ENCODE measurements around the gene KLF11. TPM values are rescaled to one million over a fixed set of nuclear protein-coding genes. Genes with fewer than 3 reads are reported as not detected.
"Not testable (repeated sequence)": the region's sequence is repeated elsewhere in the genome, so short reads cannot be mapped to it uniquely, and the experiment has no call there.

KLF11 gene
- total and polyA plus RNA-seq, 3 experiments from 2014 or later: 5.8 to 7.5 (median 6.6) TPM

- Histone ChIP-seq H3K4me3 (ENCODE audit: low read length) (no peak overlapping the region), H3K27ac (ENCODE audit: low read depth, low read length) (no peak overlapping the region), H3K27me3 (ENCODE audit: insufficient read depth, low read length, poor library complexity, severe bottlenecking) (no peaks in the 10 kb centered on the region), H3K9me3 (ENCODE audit: low read length) (no peaks in the 10 kb centered on the region), H3K36me3 (ENCODE audit: insufficient read depth, low read length) (no peaks in the 10 kb centered on the region), H3K4me1 (ENCODE audit: insufficient read depth, low read length) (peaks cover 25% of the 10 kb centered on the region)
- Mint-ChIP-seq H3K36me3 (no peaks in the 10 kb centered on the region), H3K4me3 (peak overlapping the region in 2 of 7 donors; percentile 3 to 33), H3K4me1 (peaks cover 19 to 29% (median 22%) of the 10 kb centered on the region in 3 donors), H3K27me3 (no peaks in the 10 kb centered on the region), H3K9me3 (no peaks in the 10 kb centered on the region), H3K27ac (peak overlapping the region in 1 of 8 donors; percentile 21)
- POLR2A ChIA-PET: interaction anchor here (0.9 kb wide), 1 partner anchor 43 kb away, joined by 4 read pairs; no protein-coding TSS in a partner anchor
- CTCF ChIA-PET: interaction anchor here (1.2 kb wide), 1 partner anchor 45 kb away, joined by 4 read pairs; no protein-coding TSS in a partner anchor
- DNase-seq: no peak
These were observed 16.3 kb upstream of the KLF11 start for GRCh38 chr2:10026940-10027569.

DNA sequence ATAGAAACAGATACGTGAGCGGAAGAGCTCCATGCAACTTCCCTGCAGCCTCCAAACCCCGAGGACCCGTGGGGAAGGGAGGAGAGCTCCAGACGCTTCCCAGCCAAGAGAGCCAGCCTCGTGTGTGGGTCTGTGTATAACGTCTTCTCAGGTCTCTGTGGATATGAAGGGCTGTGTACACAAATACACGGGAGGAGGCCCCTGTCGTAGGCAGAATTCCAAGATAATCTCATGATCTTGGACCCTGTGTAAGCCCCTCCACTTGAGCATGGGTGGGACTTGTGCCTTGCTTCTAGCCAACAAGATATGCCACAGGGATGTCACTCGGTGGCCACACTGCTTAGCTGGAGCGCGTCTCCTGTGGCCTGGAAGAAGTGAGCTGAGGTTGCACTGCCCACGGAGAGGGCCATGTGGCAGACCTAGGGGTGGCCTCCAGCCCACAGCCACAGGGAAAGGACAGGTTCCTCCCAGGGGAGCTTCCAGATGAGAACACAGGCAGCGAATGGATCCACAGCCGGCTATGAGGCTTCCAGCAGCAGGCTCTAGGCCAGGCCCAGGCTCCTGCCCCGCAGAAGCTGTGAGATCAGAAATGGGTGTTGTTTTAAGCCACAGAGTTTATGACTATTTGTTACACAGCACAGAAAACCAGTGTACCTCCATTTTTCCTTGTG lies 15.6 kb upstream of the KLF11 start:
- Histone ChIP-seq H3K4me3 (ENCODE audit: low read length) (no peak overlapping the region), H3K27me3 (ENCODE audit: insufficient read depth, low read length, poor library complexity, severe bottlenecking) (no peaks in the 10 kb centered on the region), H3K27ac (ENCODE audit: low read depth, low read length) (no peak overlapping the region), H3K36me3 (ENCODE audit: insufficient read depth, low read length) (no peaks in the 10 kb centered on the region), H3K9me3 (ENCODE audit: low read length) (no peaks in the 10 kb centered on the region), H3K4me1 (ENCODE audit: insufficient read depth, low read length) (peaks cover 25% of the 10 kb centered on the region)
- Mint-ChIP-seq H3K36me3 (no peaks in the 10 kb centered on the region), H3K4me1 (peaks cover 19 to 29% (median 22%) of the 10 kb centered on the region in 3 donors), H3K4me3 (peak overlapping the region in 2 of 7 donors; percentile 33 to 36), H3K9me3 (no peaks in the 10 kb centered on the region), H3K27ac (peak overlapping the region in 3 of 8 donors; percentile 21 to 83 (median 33)), H3K27me3 (no peaks in the 10 kb centered on the region)
- POLR2A ChIA-PET: interaction anchor here (1.4 kb wide), 1 partner anchor 17 kb away, joined by 4 read pairs; no protein-coding TSS in a partner anchor
- CTCF ChIA-PET: interaction anchor here (1.0 to 1.6 kb wide), 3 partner anchors 44 to 45 kb away, joined by 3 to 5 read pairs (median 4); no protein-coding TSS in a partner anchor
- DNase-seq: no peak

- peak overlapping the region; percentile 41 for H3K4me3 ChIP-seq (ENCODE audit: low read length)
- no peaks in the 10 kb centered on the region for H3K36me3 Mint-ChIP-seq
- peaks cover 25% of the 10 kb centered on the region for H3K4me1 ChIP-seq (ENCODE audit: insufficient read depth, low read length)
- ChIA-PET POLR2A (interaction anchor here (1.0 to 1.4 kb wide), 2 partner anchors 15 to 16 kb away, joined by 4 read pairs; partner anchors contain the start of gene KLF11), CTCF (interaction anchor here (1.0 to 1.6 kb wide), 3 partner anchors 43 to 44 kb away, joined by 3 to 5 read pairs (median 4); no protein-coding TSS in a partner anchor)
- H3K27me3 Mint-ChIP-seq: no peaks in the 10 kb centered on the region
- H3K36me3 ChIP-seq (ENCODE audit: insufficient read depth, low read length): no peaks in the 10 kb centered on the region
- H3K9me3 Mint-ChIP-seq: no peaks in the 10 kb centered on the region
- no peak for DNase-seq
- H3K4me1 Mint-ChIP-seq: peaks cover 19 to 29% (median 22%) of the 10 kb centered on the region in 3 donors
- H3K27ac Mint-ChIP-seq: peak overlapping the region in 5 of 8 donors; percentile 47 to 97 (median 82)
- H3K27ac ChIP-seq (ENCODE audit: low read depth, low read length): peak overlapping the region; percentile 58
- H3K9me3 ChIP-seq (ENCODE audit: low read length): no peaks in the 10 kb centered on the region
- H3K27me3 ChIP-seq (ENCODE audit: insufficient read depth, low read length, poor library complexity, severe bottlenecking): no peaks in the 10 kb centered on the region
- H3K4me3 Mint-ChIP-seq: peak overlapping the region in 5 of 7 donors; percentile 23 to 90 (median 58)
These were observed 14.9 kb upstream of the KLF11 start for GRCh38 chr2:10028407-10028987.

DNA sequence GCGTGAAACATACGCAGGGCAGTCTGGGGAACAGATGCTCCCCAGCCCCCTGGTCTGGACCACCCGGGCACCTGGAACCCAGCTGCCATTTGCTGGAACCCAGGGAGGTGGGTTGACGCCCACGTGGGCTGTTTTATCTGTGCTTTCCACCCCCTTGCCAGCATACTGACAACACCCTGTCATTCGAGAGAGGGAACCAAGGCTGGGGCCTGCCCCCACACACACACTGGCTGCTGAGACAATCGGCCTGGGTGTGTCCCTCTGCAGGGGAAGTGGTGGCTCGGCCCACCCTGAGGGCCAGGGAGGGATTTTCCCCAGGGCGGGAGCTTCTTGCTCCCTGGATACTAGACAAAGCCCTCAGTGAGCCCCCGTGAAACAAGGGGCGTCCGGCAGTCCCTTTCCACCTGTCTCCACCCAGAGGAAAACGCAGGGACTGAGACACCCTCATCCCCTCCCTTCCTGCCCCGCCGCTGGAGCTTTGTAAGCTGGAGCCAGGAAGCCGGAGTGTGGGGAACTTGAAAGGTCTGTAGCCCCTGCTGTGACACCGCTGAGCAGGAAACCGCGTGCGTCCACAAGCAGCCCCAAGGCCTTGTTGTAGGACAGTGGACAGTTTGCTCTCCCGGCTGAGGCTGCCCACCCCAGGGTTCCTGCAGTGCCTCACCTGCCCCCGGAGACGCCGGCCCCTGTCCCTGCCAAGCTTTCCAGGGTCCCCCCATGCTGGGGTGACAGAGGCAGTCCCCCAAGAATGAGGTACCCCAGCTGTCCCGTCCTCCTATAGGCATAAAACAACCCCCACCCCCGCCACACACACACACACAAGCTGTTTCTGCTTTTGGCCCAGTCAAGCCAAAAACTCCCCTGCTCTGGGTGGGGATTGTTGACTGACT lies 14.1 kb upstream of the KLF11 start:
- Mint-ChIP-seq H3K36me3 (no peaks in the 10 kb centered on the region), H3K4me1 (peaks cover 19 to 30% (median 22%) of the 10 kb centered on the region in 3 donors), H3K9me3 (no peaks in the 10 kb centered on the region), H3K27ac (peak overlapping the region in 7 of 8 donors; percentile 34 to 97 (median 71)), H3K27me3 (no peaks in the 10 kb centered on the region), H3K4me3 (peak overlapping the region in 6 of 7 donors; percentile 54 to 90 (median 65))
- H3K4me3 ChIP-seq (ENCODE audit: low read length): peak overlapping the region; percentile 41
- no peaks in the 10 kb centered on the region for H3K27me3 ChIP-seq (ENCODE audit: insufficient read depth, low read length, poor library complexity, severe bottlenecking)
- H3K27ac ChIP-seq (ENCODE audit: low read depth, low read length): peak overlapping the region; percentile 58
- ChIA-PET POLR2A (interaction anchor here (1.0 to 1.4 kb wide), 2 partner anchors 14 to 15 kb away, joined by 4 read pairs; partner anchors contain the start of gene KLF11), CTCF (interaction anchor here (1.3 to 1.6 kb wide), 2 partner anchors 43 to 45 kb away, joined by 4 to 5 read pairs; no protein-coding TSS in a partner anchor)
- no peaks in the 10 kb centered on the region for H3K9me3 ChIP-seq (ENCODE audit: low read length)
- peak; percentile 14 to 68 (median 39) for DNase-seq
- H3K36me3 ChIP-seq (ENCODE audit: insufficient read depth, low read length): no peaks in the 10 kb centered on the region
- peaks cover 25% of the 10 kb centered on the region for H3K4me1 ChIP-seq (ENCODE audit: insufficient read depth, low read length)

DNA sequence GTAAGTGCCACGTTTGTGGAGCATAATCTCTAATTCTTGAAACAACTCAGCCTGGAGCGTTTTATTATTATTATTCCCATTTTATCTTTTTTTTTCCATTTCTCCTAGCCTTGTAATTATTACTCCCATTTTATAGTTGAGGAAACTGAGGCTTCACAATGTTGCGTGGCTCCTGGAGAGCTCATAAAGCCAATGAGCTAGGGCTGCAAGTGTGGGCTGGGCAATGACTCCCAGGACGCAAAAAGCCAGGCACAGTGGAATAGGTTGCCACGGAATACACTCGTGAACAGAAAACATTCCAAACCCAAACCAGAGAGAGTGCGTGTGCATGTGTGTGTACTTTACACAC lies 13.5 kb upstream of the KLF11 start:
- no peaks in the 10 kb centered on the region for H3K9me3 Mint-ChIP-seq
- ChIA-PET CTCF (interaction anchor here (1.3 kb wide), 1 partner anchor 46 kb away, joined by 4 read pairs; no protein-coding TSS in a partner anchor), POLR2A (no interaction called here)
- Histone ChIP-seq H3K9me3 (ENCODE audit: low read length) (no peaks in the 10 kb centered on the region), H3K27ac (ENCODE audit: low read depth, low read length) (peak overlapping the region; percentile 58), H3K27me3 (ENCODE audit: insufficient read depth, low read length, poor library complexity, severe bottlenecking) (no peaks in the 10 kb centered on the region), H3K36me3 (ENCODE audit: insufficient read depth, low read length) (no peaks in the 10 kb centered on the region), H3K4me1 (ENCODE audit: insufficient read depth, low read length) (peaks cover 25% of the 10 kb centered on the region), H3K4me3 (ENCODE audit: low read length) (peak overlapping the region; percentile 41)
- no peaks in the 10 kb centered on the region for H3K36me3 Mint-ChIP-seq
- H3K27me3 Mint-ChIP-seq: peaks cover 0 to 1% of the 10 kb centered on the region in 2 donors
- no peak for DNase-seq
- peaks cover 25 to 35% (median 28%) of the 10 kb centered on the region in 3 donors for H3K4me1 Mint-ChIP-seq
- peak overlapping the region in 6 of 8 donors; percentile 34 to 97 (median 76) for H3K27ac Mint-ChIP-seq
- peak overlapping the region in 6 of 7 donors; percentile 43 to 90 (median 60) for H3K4me3 Mint-ChIP-seq

DNA sequence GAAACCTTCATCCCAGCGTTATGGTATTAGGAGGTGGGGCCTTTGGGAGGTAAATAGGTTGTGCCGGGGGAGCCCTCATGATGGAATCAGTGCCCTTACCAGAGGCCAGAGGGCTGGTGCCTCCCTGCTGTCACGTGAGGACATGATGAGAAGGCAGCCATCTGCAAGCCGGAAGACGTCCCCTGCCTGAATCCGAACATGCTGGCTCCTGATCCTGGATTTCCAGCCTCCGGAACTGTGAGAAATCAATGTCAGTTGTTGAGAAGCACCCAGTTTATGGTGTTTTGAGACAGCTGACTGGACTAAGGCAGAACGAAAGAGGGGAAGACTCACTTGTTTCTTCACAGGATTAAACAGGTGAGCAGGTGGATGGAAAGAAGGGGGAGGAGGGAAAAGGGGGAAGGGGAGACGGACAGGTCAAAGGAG lies 13.0 kb upstream of the KLF11 start:
- Histone ChIP-seq H3K36me3 (ENCODE audit: insufficient read depth, low read length) (no peaks in the 10 kb centered on the region), H3K27me3 (ENCODE audit: insufficient read depth, low read length, poor library complexity, severe bottlenecking) (no peaks in the 10 kb centered on the region), H3K4me1 (ENCODE audit: insufficient read depth, low read length) (peaks cover 25% of the 10 kb centered on the region), H3K4me3 (ENCODE audit: low read length) (no peak overlapping the region), H3K9me3 (ENCODE audit: low read length) (no peaks in the 10 kb centered on the region), H3K27ac (ENCODE audit: low read depth, low read length) (peak overlapping the region; percentile 58)
- CTCF ChIA-PET: interaction anchor here (1.6 kb wide), 1 partner anchor 46 kb away, joined by 8 read pairs; no protein-coding TSS in a partner anchor
- POLR2A ChIA-PET: interaction anchor here (1.4 kb wide), 1 partner anchor 13 kb away, joined by 4 read pairs; the partner anchor contains the start of gene KLF11
- Mint-ChIP-seq H3K27ac (peak overlapping the region in 2 of 8 donors; percentile 52 to 87), H3K4me1 (peaks cover 28 to 40% (median 33%) of the 10 kb centered on the region in 3 donors), H3K27me3 (peaks cover 0 to 1% of the 10 kb centered on the region in 2 donors), H3K9me3 (no peaks in the 10 kb centered on the region), H3K36me3 (no peaks in the 10 kb centered on the region), H3K4me3 (peak overlapping the region in 1 of 7 donors; percentile 48)
- DNase-seq: no peak

DNA sequence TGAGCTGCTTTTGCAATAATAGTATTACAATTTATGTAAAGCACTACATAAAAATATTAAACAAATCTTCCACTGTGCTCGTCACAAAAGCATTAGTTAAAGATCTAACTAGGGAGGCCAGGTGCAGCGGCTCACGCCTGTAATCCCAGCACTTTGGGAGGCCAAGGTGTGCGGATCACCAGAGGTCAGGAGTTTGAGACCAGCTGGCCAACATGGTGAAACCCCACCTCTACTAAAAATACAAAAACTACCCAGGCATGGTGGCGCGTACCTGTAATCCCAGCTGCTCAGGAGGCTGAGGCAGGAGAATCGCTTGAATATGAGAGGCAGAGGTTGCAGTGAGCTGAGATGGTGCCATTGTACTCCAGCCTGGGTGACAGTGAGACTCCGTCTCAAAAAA lies 12.6 kb upstream of the KLF11 start:
- not testable (repeated sequence) for H3K9me3 ChIP-seq (ENCODE audit: low read length); H3K27me3 Mint-ChIP-seq; H3K4me3 ChIP-seq (ENCODE audit: low read length); H3K36me3 Mint-ChIP-seq; H3K9me3 Mint-ChIP-seq; H3K27ac Mint-ChIP-seq; H3K27me3 ChIP-seq (ENCODE audit: insufficient read depth, low read length, poor library complexity, severe bottlenecking); H3K36me3 ChIP-seq (ENCODE audit: insufficient read depth, low read length); DNase-seq; H3K4me3 Mint-ChIP-seq
- Histone ChIP-seq H3K27ac (ENCODE audit: low read depth, low read length) (peak overlapping the region; percentile 12), H3K4me1 (ENCODE audit: insufficient read depth, low read length) (peaks cover 27% of the 10 kb centered on the region)
- POLR2A ChIA-PET: interaction anchor here (1.4 kb wide), 1 partner anchor 13 kb away, joined by 4 read pairs; the partner anchor contains the start of gene KLF11
- peaks cover 32 to 42% (median 38%) of the 10 kb centered on the region in 3 donors for H3K4me1 Mint-ChIP-seq
- CTCF ChIA-PET: interaction anchor here (1.6 kb wide), 1 partner anchor 47 kb away, joined by 8 read pairs; no protein-coding TSS in a partner anchor
